GM12891 (cell line): ENCODE data around the gene CNTN5.

Experiments
- POLR2A ChIP-seq: IDR thresholded peaks from 2 replicates; pipeline ENCODE4 v1.6.1; 2011; ENCODE audit warnings: low read depth, low read length, control low read depth
- POLR2AphosphoS5 ChIP-seq: IDR thresholded peaks from 2 replicates; pipeline ENCODE4 v1.6.1; 2011; ENCODE audit warnings: low read depth, low read length, control low read depth
- SPI1 ChIP-seq: IDR thresholded peaks from 2 replicates; pipeline ENCODE4 v1.6.1; 2011; ENCODE audit warnings: low read depth, low read length, control low read depth
- TAF1 ChIP-seq: IDR thresholded peaks from 2 replicates; pipeline ENCODE4 v1.6.1; 2011; ENCODE audit warnings: low read depth, low read length, control low read depth

DNA sequence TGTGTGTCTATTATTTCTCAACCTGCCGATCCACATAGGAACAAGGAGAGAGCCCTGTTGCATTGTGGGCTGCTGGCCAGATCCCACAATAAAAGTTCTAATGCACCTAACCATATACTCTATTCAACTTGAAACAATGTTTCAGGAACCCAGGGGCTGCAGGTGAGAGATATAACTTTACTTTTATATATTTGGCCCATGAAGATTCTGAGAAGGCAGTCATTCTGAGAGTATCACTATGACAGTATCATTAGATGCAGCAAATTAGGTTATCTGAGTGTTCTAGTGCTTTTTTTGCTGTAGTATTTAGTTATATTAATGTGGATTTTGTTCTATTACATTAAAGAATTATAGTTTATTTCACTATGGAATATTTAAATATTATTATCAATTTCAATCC is 1011.2 kb downstream of the CNTN5 start:
- TF ChIP-seq POLR2A (no peak), SPI1 (no peak), TAF1 (no peak), POLR2AphosphoS5 (no peak)
